ENCODE data around the gene TMC3. TPM values are rescaled to one million over a fixed set of nuclear protein-coding genes. Genes with fewer than 3 reads are reported as not detected.

Gene TMC3
- total and polyA plus RNA-seq, 2 experiments from 2014 or later, result 0.20 to 0.21 TPM

- Histone ChIP-seq H3K36me3 (no peaks in the 10 kb centered on the region), H3K27ac (no peak overlapping the region), H3K4me1 (ENCODE audit: low read depth) (peaks cover 4% of the 10 kb centered on the region), H3K27me3 (no peaks in the 10 kb centered on the region), H3K9me3 (ENCODE audit: low read depth) (no peaks in the 10 kb centered on the region), H3K4me3 (no peak overlapping the region)
- no peak for DNase-seq (ENCODE audit: low read depth in 1 of 2, low spot score in 1 of 2)
- TF ChIP-seq CTCF (IDR thresholded peaks at IDR 0.05; ENCODE audit: low read depth, low read length), result no peak
Observed at GRCh38 chr15:81413851-81414250, 39.8 kb upstream of the TMC3 start.

GRCh38 chr15:81411969-81412633 is 38.1 kb upstream of the TMC3 start:
- Histone ChIP-seq H3K4me1 (ENCODE audit: low read depth) (peaks cover 4% of the 10 kb centered on the region), H3K27me3 (no peaks in the 10 kb centered on the region), H3K9me3 (ENCODE audit: low read depth) (no peaks in the 10 kb centered on the region), H3K27ac (no peak overlapping the region), H3K4me3 (no peak overlapping the region), H3K36me3 (no peaks in the 10 kb centered on the region)
- no peak for TF ChIP-seq CTCF (IDR thresholded peaks at IDR 0.05; ENCODE audit: low read depth, low read length)
- peak in 1 of 2 donors; percentile 2 for DNase-seq (ENCODE audit: low read depth in 1 of 2, low spot score in 1 of 2)

- DNase-seq (ENCODE audit: low read depth in 1 of 2, low spot score in 1 of 2), result no peak
Observed at GRCh38 chr15:81411051-81411450, 37.0 kb upstream of the TMC3 start.

GRCh38 chr15:81410318-81410753 is 36.3 kb upstream of the TMC3 start:
- Histone ChIP-seq H3K27me3 (no peaks in the 10 kb centered on the region), H3K27ac (no peak overlapping the region), H3K9me3 (ENCODE audit: low read depth) (no peaks in the 10 kb centered on the region), H3K4me3 (no peak overlapping the region), H3K4me1 (ENCODE audit: low read depth) (peaks cover 4% of the 10 kb centered on the region), H3K36me3 (no peaks in the 10 kb centered on the region)
- peak; percentile 53 for TF ChIP-seq CTCF (IDR thresholded peaks at IDR 0.05; ENCODE audit: low read depth, low read length)
- peak; percentile 72 to 91 for DNase-seq (ENCODE audit: low read depth in 1 of 2, low spot score in 1 of 2)

More at GRCh38 chr15:81411051-81411450, 37.0 kb upstream of the TMC3 start:
- Histone ChIP-seq H3K9me3 (ENCODE audit: low read depth) (no peaks in the 10 kb centered on the region), H3K36me3 (no peaks in the 10 kb centered on the region), H3K27ac (no peak overlapping the region), H3K4me1 (ENCODE audit: low read depth) (peaks cover 4% of the 10 kb centered on the region), H3K27me3 (no peaks in the 10 kb centered on the region), H3K4me3 (no peak overlapping the region)
- TF ChIP-seq CTCF (IDR thresholded peaks at IDR 0.05; ENCODE audit: low read depth, low read length), result no peak

GRCh38 chr15:81407718-81408117 is 33.7 kb upstream of the TMC3 start:
- H3K27me3 ChIP-seq, result no peaks in the 10 kb centered on the region
- DNase-seq (ENCODE audit: low read depth in 1 of 2, low spot score in 1 of 2), result no peak
- peaks cover 4% of the 10 kb centered on the region for H3K4me1 ChIP-seq (ENCODE audit: low read depth)
- H3K27ac ChIP-seq, result no peak overlapping the region
- no peaks in the 10 kb centered on the region for H3K9me3 ChIP-seq (ENCODE audit: low read depth)
- no peaks in the 10 kb centered on the region for H3K36me3 ChIP-seq
- no peak for TF ChIP-seq CTCF (IDR thresholded peaks at IDR 0.05; ENCODE audit: low read depth, low read length)
- no peak overlapping the region for H3K4me3 ChIP-seq
